ENCODE measurements around the gene GNG7.
"Not testable (repeated sequence)": the region's sequence is repeated elsewhere in the genome, so short reads cannot be mapped to it uniquely, and the experiment has no call there.

GNG7 gene

GRCh38 chr19:2610637-2611482 is 91.6 kb downstream of the GNG7 start:
- in situ Hi-C loops (cut with HindIII; ENCODE audit: low sequenced_read_pairs) = no loop called here

- in situ Hi-C loops (cut with HindIII; ENCODE audit: low sequenced_read_pairs) = no loop called here
Observed at GRCh38 chr19:2609389-2610116, 92.9 kb downstream of the GNG7 start.

- in situ Hi-C loops (cut with HindIII; ENCODE audit: low sequenced_read_pairs) = not testable (repeated sequence)
Observed at GRCh38 chr19:2609034-2609388, 93.5 kb downstream of the GNG7 start.

- in situ Hi-C loops (cut with HindIII; ENCODE audit: low sequenced_read_pairs) = no loop called here
Observed at GRCh38 chr19:2608602-2608922, 93.9 kb downstream of the GNG7 start.

GRCh38 chr19:2607712-2608601 is 94.5 kb downstream of the GNG7 start:
- in situ Hi-C loops (cut with HindIII; ENCODE audit: low sequenced_read_pairs) = no loop called here

- in situ Hi-C loops (cut with HindIII; ENCODE audit: low sequenced_read_pairs) = not testable (repeated sequence)
Observed at GRCh38 chr19:2606774-2607173, 95.7 kb downstream of the GNG7 start.

GRCh38 chr19:2605889-2606288 is 96.6 kb downstream of the GNG7 start:
- in situ Hi-C loops (cut with HindIII; ENCODE audit: low sequenced_read_pairs) = not testable (repeated sequence)

- in situ Hi-C loops (cut with HindIII; ENCODE audit: low sequenced_read_pairs) = no loop called here
Observed at GRCh38 chr19:2604747-2605329, 97.7 kb downstream of the GNG7 start.

- in situ Hi-C loops (cut with HindIII; ENCODE audit: low sequenced_read_pairs) = no loop called here
Observed at GRCh38 chr19:2603334-2603733, 99.2 kb downstream of the GNG7 start.

- in situ Hi-C loops (cut with HindIII; ENCODE audit: low sequenced_read_pairs) = no loop called here
Observed at GRCh38 chr19:2602391-2603181, 99.9 kb downstream of the GNG7 start.

- in situ Hi-C loops (cut with HindIII; ENCODE audit: low sequenced_read_pairs) = no loop called here
Observed at GRCh38 chr19:2600914-2601870, 101.3 kb downstream of the GNG7 start.

- in situ Hi-C loops (cut with HindIII; ENCODE audit: low sequenced_read_pairs) = no loop called here
Observed at GRCh38 chr19:2594319-2594718, 108.2 kb downstream of the GNG7 start.

- in situ Hi-C loops (cut with HindIII; ENCODE audit: low sequenced_read_pairs) = no loop called here
Observed at GRCh38 chr19:2592824-2593223, 109.7 kb downstream of the GNG7 start.

GRCh38 chr19:2591537-2592291 is 110.8 kb downstream of the GNG7 start:
- in situ Hi-C loops (cut with HindIII; ENCODE audit: low sequenced_read_pairs) = no loop called here

- in situ Hi-C loops (cut with HindIII; ENCODE audit: low sequenced_read_pairs) = no loop called here
Observed at GRCh38 chr19:2590630-2591399, 111.7 kb downstream of the GNG7 start.

GRCh38 chr19:2589441-2589840 is 113.1 kb downstream of the GNG7 start:
- in situ Hi-C loops (cut with HindIII; ENCODE audit: low sequenced_read_pairs) = no loop called here

- in situ Hi-C loops (cut with HindIII; ENCODE audit: low sequenced_read_pairs) = no loop called here
Observed at GRCh38 chr19:2588081-2588777, 114.3 kb downstream of the GNG7 start.
